Mucosa of descending colon (tissue), 3 donors: Measurements from ENCODE around the gene KCNS1. TPM values are rescaled to one million over a fixed set of nuclear protein-coding genes. Genes with fewer than 3 reads are reported as not detected.

Experiments
- ATAC-seq: fragments of 200-7000 bp; cut with Tn5 transposase; one replicate; pipeline ENCODE4 v1.9.1; 2020; ENCODE audit warnings: mild to moderate bottlenecking, moderate library complexity
- DNase-seq, 3 donors: peaks; one replicate each; pipeline ENCODE4 v3.0.0-alpha.2; 2020
- H3K36me3 ChIP-seq: fragments of 200-600 bp; one replicate; pipeline ENCODE4 v1.8.0; 2021; ENCODE audit warnings: low read depth, mild to moderate bottlenecking
- H3K4me1 ChIP-seq: fragments of 200-600 bp; one replicate; pipeline ENCODE4 v1.8.0; 2021; ENCODE audit warnings: low read depth, mild to moderate bottlenecking
- H3K4me3 ChIP-seq: fragments of 200-600 bp; one replicate; pipeline ENCODE4 v1.8.0; 2021; ENCODE audit warnings: mild to moderate bottlenecking
- H3K9me3 ChIP-seq: fragments of 200-600 bp; one replicate; pipeline ENCODE4 v1.8.0; 2021; ENCODE audit warnings: mild to moderate bottlenecking
- intact Hi-C, 2 donors: fragments of 100-400 bp; cut with DNase I in 1 of 2; cut with micrococcal nuclease in 1 of 2; formaldehyde crosslinking; loops; one replicate each; pipeline versions ENCODE4 v1.11.0 to v1.11.1; 2022; cut with DNase I, micrococcal nuclease
- total RNA-seq, 3 donors: library from RNA; stranded (reverse); fragmentation: NEBNext Ultra II Directional in 2 of 3; extraction: Animal tissue kit (Norgen Biotek cat#: 25700) in 2 of 3; gene quantifications; one replicate each; pipeline versions ENCODE4 v1.2.1 to v1.2.4, GENCODE V29; 2021 to 2023
- TF ChIP-seq, protein P1 (sequence below): fragments of 200-600 bp; IDR thresholded peaks from one replicate; pipeline ENCODE4 v1.8.0; 2022; ENCODE audit warnings: antibody characterized with exemption, mild to moderate bottlenecking
- donor health status: DM: no; HTN: no; CAD: no; lungs with moderate emphysema.
- donor health status: DM: no; HTN: no; CAD: no.
- donor health status: DM: no; HTN: yes; CAD: no.

KCNS1 gene
- total RNA-seq, 3 donors from 2014 or later = 0.09 to 0.17 TPM; not detected in 1

DNA sequence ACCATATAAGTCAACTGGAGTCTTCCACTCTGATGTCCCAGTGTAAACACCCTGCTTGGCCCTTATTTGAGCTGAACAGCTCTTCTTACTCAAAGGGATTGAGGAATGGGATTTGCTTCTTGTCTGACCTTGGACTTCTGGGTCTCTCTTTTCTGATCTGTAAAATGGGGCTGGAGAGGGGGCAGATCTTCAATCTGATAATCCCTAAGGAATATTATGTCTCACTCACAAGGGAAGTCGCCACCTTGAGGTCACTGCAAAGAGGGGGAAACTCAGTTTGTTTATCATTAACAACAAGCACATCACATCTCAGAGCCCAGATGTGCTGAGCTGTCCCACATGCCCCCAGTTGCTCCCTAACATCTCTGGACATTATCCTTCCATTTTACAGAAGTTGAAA lies 15.1 kb downstream of the KCNS1 start:
- DNase-seq (no peak), ATAC-seq (no peak)
- H3K9me3 ChIP-seq = peaks cover 10% of the 10 kb centered on the region
- TF ChIP-seq, protein P1, sequence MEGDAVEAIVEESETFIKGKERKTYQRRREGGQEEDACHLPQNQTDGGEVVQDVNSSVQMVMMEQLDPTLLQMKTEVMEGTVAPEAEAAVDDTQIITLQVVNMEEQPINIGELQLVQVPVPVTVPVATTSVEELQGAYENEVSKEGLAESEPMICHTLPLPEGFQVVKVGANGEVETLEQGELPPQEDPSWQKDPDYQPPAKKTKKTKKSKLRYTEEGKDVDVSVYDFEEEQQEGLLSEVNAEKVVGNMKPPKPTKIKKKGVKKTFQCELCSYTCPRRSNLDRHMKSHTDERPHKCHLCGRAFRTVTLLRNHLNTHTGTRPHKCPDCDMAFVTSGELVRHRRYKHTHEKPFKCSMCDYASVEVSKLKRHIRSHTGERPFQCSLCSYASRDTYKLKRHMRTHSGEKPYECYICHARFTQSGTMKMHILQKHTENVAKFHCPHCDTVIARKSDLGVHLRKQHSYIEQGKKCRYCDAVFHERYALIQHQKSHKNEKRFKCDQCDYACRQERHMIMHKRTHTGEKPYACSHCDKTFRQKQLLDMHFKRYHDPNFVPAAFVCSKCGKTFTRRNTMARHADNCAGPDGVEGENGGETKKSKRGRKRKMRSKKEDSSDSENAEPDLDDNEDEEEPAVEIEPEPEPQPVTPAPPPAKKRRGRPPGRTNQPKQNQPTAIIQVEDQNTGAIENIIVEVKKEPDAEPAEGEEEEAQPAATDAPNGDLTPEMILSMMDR = no peak
- H3K4me3 ChIP-seq = no peak overlapping the region
- intact Hi-C loops = no loop called here
- H3K36me3 ChIP-seq = no peaks in the 10 kb centered on the region
- H3K4me1 ChIP-seq = no peaks in the 10 kb centered on the region

DNA sequence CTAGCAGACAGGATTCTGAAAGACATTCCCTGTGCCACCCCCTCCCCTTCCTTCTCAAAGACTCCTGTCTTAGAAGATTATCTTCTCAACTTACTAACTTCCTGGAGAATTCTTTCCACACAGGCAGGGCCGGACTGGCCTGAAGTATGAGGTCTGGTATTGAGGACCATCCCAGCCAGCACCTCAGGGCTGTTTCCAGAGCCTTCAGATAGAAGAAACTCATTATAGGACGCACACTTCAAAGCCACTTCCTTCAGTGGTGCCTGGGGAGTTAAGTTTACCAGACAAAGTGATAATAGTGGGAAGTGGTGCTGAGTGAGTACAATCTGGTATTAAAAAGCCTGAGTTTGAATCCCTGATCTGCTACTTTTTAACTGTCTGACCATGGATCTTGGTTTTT lies 15.6 kb downstream of the KCNS1 start:
- DNase-seq (no peak), ATAC-seq (no peak)
- intact Hi-C loops = no loop called here
- H3K36me3 ChIP-seq = no peaks in the 10 kb centered on the region
- peaks cover 10% of the 10 kb centered on the region for H3K9me3 ChIP-seq
- no peak overlapping the region for H3K4me3 ChIP-seq
- TF ChIP-seq, protein P1 = no peak
- no peaks in the 10 kb centered on the region for H3K4me1 ChIP-seq

DNA sequence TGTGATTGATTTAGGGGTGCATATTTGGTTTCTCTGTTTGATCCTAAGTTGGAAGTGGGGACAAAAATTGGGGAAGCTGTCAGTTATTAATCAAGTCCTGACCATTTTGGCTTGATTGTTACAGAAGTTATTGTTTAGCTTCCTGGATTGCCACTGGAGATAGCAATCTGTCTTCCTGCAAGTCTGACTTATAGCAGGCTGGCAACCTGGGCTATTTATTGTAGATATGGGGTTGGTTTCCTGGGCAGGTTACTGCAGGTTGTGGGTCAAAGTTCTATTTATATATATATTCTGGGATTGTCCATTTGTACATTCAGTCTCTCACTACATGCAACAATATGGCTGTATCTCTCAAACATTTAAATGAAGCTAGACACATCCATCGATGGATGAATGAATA lies 17.8 kb downstream of the KCNS1 start:
- Histone ChIP-seq H3K36me3 (no peaks in the 10 kb centered on the region), H3K4me3 (no peak overlapping the region), H3K4me1 (no peaks in the 10 kb centered on the region), H3K9me3 (peaks cover 10% of the 10 kb centered on the region)
- TF ChIP-seq, protein P1 = no peak
- DNase-seq (no peak), ATAC-seq (peak; percentile 71)
- intact Hi-C loops = no loop called here

DNA sequence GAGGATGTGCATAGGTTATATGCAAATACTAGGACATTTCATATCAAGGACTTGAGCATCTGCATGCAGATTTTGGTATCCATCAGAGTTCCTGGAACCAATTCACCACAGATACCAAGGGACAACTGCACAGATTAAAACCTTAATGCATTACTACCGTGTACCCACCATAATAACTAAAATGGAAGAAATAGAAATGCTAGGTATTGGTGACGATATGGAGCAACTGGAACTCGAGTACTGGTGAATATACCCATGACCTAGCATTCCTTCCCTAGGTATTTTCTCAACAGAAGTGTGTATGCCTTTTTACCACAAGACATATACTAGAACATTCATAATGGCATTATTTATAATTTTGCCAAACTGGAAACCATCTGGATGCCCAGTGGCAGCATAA lies 18.5 kb downstream of the KCNS1 start:
- DNase-seq (no peak), ATAC-seq (no peak)
- no peaks in the 10 kb centered on the region for H3K36me3 ChIP-seq
- intact Hi-C loops = no loop called here
- no peaks in the 10 kb centered on the region for H3K4me1 ChIP-seq
- TF ChIP-seq, protein P1 = no peak
- H3K4me3 ChIP-seq = no peak overlapping the region
- peaks cover 10% of the 10 kb centered on the region for H3K9me3 ChIP-seq

DNA sequence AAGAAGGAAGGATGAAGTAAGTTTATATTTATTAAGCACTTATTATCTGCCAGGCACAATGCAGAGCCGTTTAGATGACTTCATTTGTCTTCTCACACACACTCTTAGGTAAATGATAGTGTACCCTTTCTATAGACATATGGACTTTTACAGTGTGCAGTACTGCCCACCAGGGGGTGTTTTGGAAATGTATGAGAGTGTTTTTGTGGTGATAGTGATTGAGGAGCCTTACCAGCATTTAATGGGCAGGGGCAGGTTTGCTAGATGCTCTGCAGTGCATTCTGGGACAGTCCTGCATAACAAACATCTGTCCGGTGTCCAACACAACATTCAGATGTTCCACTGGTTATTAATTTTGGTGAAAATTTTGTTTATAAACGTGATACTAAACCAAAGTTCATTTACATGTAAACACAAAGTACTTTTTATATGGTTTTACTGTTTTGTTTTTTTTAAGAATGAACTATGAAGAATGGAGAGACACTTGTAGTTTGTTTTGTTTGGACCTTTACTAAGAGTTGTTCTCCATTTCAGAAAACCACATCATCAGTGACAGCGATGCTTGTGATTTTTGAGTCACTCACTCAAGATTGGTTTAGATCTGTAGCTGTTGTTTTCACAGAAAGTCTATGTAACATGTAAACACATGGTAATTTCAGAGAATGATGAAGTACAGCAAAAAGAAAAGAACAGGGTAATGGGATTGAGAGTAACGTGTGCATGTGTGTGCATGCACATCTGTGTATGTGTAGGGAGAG lies 19.9 kb downstream of the KCNS1 start:
- intact Hi-C loops = no loop called here
- ATAC-seq (no peak), DNase-seq (peak in 1 of 3 donors; percentile 15)
- Histone ChIP-seq H3K4me3 (no peak overlapping the region), H3K9me3 (peaks cover 10% of the 10 kb centered on the region), H3K36me3 (peaks cover 4% of the 10 kb centered on the region), H3K4me1 (no peaks in the 10 kb centered on the region)
- TF ChIP-seq, protein P1 = no peak

DNA sequence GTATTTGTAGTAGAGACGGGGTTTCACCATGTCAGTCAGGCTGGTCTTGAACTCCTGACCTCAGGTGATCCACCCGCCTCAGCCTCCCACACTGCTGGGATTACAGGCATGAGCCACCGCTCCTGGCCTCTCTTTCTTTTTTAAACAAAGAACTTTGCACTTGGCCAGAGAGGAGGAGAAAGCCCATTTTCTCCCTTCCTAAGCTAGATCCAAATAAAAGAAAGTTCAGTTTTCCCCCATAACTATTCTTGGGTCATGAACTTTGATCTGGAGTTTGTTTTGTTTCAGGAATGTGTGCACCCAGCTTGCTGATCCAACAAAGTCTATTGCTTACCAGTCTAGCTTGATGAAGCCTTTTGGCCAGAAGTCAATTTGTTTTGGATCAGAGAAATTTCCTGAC lies 23.4 kb downstream of the KCNS1 start:
- Histone ChIP-seq H3K36me3 (peaks cover 15% of the 10 kb centered on the region), H3K4me1 (no peaks in the 10 kb centered on the region), H3K4me3 (no peak overlapping the region), H3K9me3 (peaks cover 5% of the 10 kb centered on the region)
- TF ChIP-seq, protein P1 = no peak
- no peak for DNase-seq
- no peak for ATAC-seq
- intact Hi-C loops = no loop called here
